GM12878 (cell line): ENCODE results near the gene ARHGAP15.

ENCODE experiments used
- CTCF ChIP-seq, 3 experiments: IDR thresholded peaks in 2 of 3; conservative IDR thresholded peaks in 1 of 3; 2 replicates each; pipeline ENCODE4 v1.5.1; 2011; ENCODE audit warnings: low read depth in 3 of 3, low read length in 3 of 3, mild to moderate bottlenecking in 3 of 3, control low read depth in 2 of 3, moderate library complexity in 2 of 3, inconsistent platforms in 1 of 3, mixed read lengths in 1 of 3; ENCODE audit not compliant: control insufficient read depth in 2 of 3, insufficient read depth in 1 of 3; ENCODE audit errors: extremely low read depth in 1 of 3
- CUX1 ChIP-seq: IDR thresholded peaks from 2 replicates; pipeline ENCODE4 v1.6.1; 2012; ENCODE audit warnings: improper control_type of control experiment, low read depth, low read length; ENCODE audit not compliant: insufficient replicate concordance
- EP300 ChIP-seq, 2 experiments: fragments of 150-350 bp in 1 of 2; IDR thresholded peaks; 2 replicates each; pipeline ENCODE4 v1.6.1; 2011 to 2012; ENCODE audit warnings: low read depth in 2 of 2, low read length in 2 of 2, borderline replicate concordance in 1 of 2, improper control_type of control experiment in 1 of 2, inconsistent platforms in 1 of 2; ENCODE audit not compliant: control insufficient read depth in 1 of 2
- ETV6 ChIP-seq, 2 experiments: fragments of 450-650 bp in 1 of 2; IDR thresholded peaks in 1 of 2; conservative IDR thresholded peaks in 1 of 2; 2 replicates each; pipeline ENCODE4 v1.6.1; 2014; ENCODE audit warnings: antibody characterized with exemption in 1 of 2, borderline replicate concordance in 1 of 2, low read depth in 1 of 2, mild to moderate bottlenecking in 1 of 2, moderate library complexity in 1 of 2
- HDAC2 ChIP-seq: fragments of 200-600 bp; sonication (generic); IDR thresholded peaks from 2 replicates; pipeline ENCODE4 v1.6.1; 2017
- IKZF1 ChIP-seq: fragments of 450-650 bp; conservative IDR thresholded peaks from 2 replicates; pipeline ENCODE4 v1.6.1; 2017; ENCODE audit warnings: antibody characterized with exemption, mild to moderate bottlenecking
- MAX ChIP-seq: IDR thresholded peaks from 2 replicates; pipeline ENCODE4 v1.6.1; 2012; ENCODE audit warnings: low read depth, low read length, improper control_type of control experiment
- PBX3 ChIP-seq: IDR thresholded peaks from 2 replicates; pipeline ENCODE4 v1.6.1; 2011; ENCODE audit warnings: mild to moderate bottlenecking, low read depth, low read length, moderate library complexity; ENCODE audit not compliant: insufficient replicate concordance
- POLR2A ChIP-seq: IDR thresholded peaks from 2 replicates; pipeline ENCODE4 v1.6.1; 2011; ENCODE audit warnings: low read depth, mild to moderate bottlenecking, low read length
- POLR2AphosphoS5 ChIP-seq: IDR thresholded peaks from 2 replicates; pipeline ENCODE4 v1.6.1; 2011; ENCODE audit warnings: mild to moderate bottlenecking, low read length, inconsistent platforms
- SUZ12 ChIP-seq: fragments of 200-600 bp; sonication (generic); IDR thresholded peaks from one replicate; pipeline ENCODE4 v1.6.1; 2018; ENCODE audit warnings: antibody characterized with exemption, mild to moderate bottlenecking; ENCODE audit not compliant: unreplicated experiment

GRCh38 chr2:143476336-143477087, 347.3 kb downstream of the ARHGAP15 start:
- TF ChIP-seq ETV6 (conservative IDR thresholded peaks at IDR 0.05 in 1 of 2, IDR thresholded peaks at IDR 0.05 in 1 of 2; ENCODE audit: borderline replicate concordance in 1 of 2, low read depth in 1 of 2) = no peak
- no peak for TF ChIP-seq IKZF1
- no peak for TF ChIP-seq CTCF (IDR thresholded peaks at IDR 0.05 in 2 of 3, conservative IDR thresholded peaks at IDR 0.05 in 1 of 3; ENCODE audit: control insufficient read depth in 2 of 3, extremely low read depth in 1 of 3, insufficient read depth in 1 of 3, low read depth in 3 of 3, low read length in 3 of 3)
- no peak for TF ChIP-seq POLR2AphosphoS5
- no peak for TF ChIP-seq SUZ12
- TF ChIP-seq POLR2A = no peak
- TF ChIP-seq HDAC2 = no peak
- no peak for TF ChIP-seq EP300 (IDR thresholded peaks at IDR 0.05; ENCODE audit: borderline replicate concordance in 1 of 2, control insufficient read depth in 1 of 2, low read depth in 2 of 2, low read length in 2 of 2)
- TF ChIP-seq CUX1 = no peak
- no peak for TF ChIP-seq PBX3
- TF ChIP-seq MAX = no peak
